Measurements from ENCODE around the gene NME7. TPM values are rescaled to one million over a fixed set of nuclear protein-coding genes. Genes with fewer than 3 reads are reported as not detected.
"Not testable (repeated sequence)": the region's sequence is repeated elsewhere in the genome, so short reads cannot be mapped to it uniquely, and the experiment has no call there.

Gene NME7
- total and polyA plus RNA-seq, 2 donors = 22.8 to 24.4 TPM

DNA sequence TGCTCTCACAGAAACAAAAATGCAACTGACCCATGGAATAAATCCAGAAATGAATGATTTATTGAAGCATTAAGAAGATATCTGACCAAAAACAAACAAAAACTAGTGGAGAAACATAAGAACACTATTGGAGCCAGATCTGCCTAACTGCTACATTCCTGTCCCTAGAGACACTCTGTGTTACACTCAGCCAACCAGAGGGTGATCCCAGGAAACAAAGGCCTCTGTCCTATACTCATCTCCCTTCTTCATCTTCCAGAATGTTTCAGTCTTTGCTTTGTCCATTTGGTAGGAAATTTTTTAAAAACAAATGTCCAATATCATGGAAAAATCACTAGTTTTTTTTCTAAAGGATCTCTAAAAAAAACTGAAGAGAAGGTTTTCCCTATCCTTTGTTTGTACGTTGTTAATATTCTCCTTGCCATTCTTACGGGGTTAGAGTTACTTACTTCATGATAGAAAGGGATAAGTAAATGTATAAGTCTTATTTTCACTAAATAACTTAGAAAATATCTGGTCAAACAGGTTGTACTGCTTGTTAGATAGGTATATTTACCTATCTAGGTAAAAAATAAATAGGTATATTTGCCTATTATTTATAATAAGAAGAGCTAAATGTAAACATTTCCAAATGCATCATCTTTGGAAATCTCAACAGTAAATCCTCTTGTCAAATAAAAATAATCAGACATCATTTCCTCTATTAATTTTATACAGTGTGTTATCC is 59.1 kb downstream of the NME7 start:
- DNase-seq (ENCODE audit: extremely low spot score) = no peak
- Histone ChIP-seq H3K27ac (ENCODE audit: low read depth) (no peak overlapping the region), H3K4me3 (ENCODE audit: low read depth, low read length) (no peak overlapping the region), H3K36me3 (ENCODE audit: insufficient read depth) (peaks cover 2% of the 10 kb centered on the region), H3K4me1 (ENCODE audit: insufficient read depth) (no peaks in the 10 kb centered on the region)
- 84% methylated on average over 2 of the region's 2 CpGs for WGBS

DNA sequence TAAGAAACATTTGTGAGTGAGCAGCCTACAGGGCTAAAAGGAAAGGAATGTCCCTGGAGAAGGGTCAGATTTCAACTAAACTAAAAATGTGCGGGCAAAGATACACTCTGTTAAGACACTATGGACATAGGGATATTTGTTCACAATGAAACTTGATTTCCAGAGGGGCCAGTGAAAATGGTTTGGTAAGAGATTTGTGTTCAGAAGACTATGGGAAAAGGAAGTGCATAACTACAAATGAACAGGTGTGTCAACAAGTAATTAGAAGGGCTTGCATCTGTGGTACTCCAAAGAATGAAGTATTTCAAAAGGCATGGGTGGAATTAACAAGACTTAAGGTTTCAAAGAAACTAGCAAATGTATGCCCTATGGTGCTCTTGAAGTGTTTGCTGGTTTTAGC is 60.4 kb downstream of the NME7 start:
- no peaks in the 10 kb centered on the region for H3K4me1 ChIP-seq (ENCODE audit: insufficient read depth)
- H3K36me3 ChIP-seq (ENCODE audit: insufficient read depth) = peaks cover 2% of the 10 kb centered on the region
- no peak overlapping the region for H3K27ac ChIP-seq (ENCODE audit: low read depth)
- no peak overlapping the region for H3K4me3 ChIP-seq (ENCODE audit: low read depth, low read length)
- 96% methylated on average over 1 of the region's 1 CpG for WGBS
- DNase-seq (ENCODE audit: extremely low spot score) = no peak

DNA sequence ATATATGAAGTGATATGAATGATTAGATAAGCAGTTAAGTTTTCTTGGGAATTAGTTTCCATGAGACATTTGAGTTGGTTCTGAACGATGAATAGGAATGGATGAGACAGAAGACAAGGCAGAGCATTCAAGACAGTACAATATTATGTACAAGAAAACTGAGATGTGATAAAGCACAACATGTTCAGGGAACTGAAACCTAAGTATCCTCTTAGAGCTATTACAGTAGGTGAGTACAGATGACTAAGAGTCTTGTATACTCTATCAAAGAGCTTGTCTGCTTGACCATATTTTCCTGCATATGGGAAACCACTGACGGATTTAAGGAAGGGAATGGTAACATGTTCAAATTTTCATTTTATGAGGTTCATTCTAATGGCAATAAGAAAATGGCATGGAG is 61.6 kb downstream of the NME7 start:
- no peaks in the 10 kb centered on the region for H3K4me1 ChIP-seq (ENCODE audit: insufficient read depth)
- no peak overlapping the region for H3K27ac ChIP-seq (ENCODE audit: low read depth)
- 97% methylated on average over 2 of the region's 2 CpGs for WGBS
- peaks cover 2% of the 10 kb centered on the region for H3K36me3 ChIP-seq (ENCODE audit: insufficient read depth)
- no peak overlapping the region for H3K4me3 ChIP-seq (ENCODE audit: low read depth, low read length)
- DNase-seq (ENCODE audit: extremely low spot score) = no peak

DNA sequence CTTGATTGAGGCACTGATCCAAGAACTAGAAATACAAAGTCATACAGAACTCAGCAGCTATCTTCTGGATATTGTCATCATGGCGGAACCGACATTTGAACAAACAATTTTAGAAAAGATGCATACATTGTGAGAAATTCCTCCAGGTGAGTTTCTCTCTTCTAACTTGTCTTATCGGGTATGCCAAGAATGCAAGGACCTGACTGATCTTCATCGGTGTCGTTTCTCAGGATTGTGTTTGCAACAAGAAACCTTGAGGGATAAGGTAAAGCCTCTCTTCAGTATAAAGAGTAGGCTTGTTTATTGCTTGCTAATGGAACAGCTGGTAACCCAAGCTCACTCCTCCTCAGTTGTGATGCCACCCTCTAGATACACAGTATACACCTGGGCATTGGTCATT is 62.2 kb downstream of the NME7 start:
- Histone ChIP-seq H3K27ac (ENCODE audit: low read depth) (no peak overlapping the region), H3K4me1 (ENCODE audit: insufficient read depth) (no peaks in the 10 kb centered on the region), H3K36me3 (ENCODE audit: insufficient read depth) (peaks cover 2% of the 10 kb centered on the region), H3K4me3 (ENCODE audit: low read depth, low read length) (no peak overlapping the region)
- WGBS = 96% methylated on average over 5 of the region's 5 CpGs
- no peak for DNase-seq (ENCODE audit: extremely low spot score)

DNA sequence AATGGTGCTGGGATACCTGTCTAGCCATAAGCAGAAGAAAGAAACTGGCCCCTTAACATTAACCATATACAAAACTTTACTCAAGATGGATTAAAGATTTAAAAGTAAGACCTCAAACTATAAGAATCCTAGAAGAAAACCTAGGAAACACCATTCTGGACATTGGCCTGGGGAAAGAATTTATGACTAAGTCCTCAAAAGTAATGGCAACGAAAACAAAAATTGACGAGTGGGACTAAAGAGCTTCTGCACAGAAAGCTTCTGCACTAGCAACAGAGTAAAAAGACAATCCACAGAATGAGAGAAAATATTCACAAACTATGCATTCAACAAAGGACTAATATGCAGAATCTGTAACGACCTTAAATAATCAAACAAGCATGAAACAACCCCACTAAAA is 66.7 kb downstream of the NME7 start:
- Histone ChIP-seq H3K4me3 (ENCODE audit: low read depth, low read length) (no peak overlapping the region), H3K36me3 (ENCODE audit: insufficient read depth) (peaks cover 1% of the 10 kb centered on the region), H3K4me1 (ENCODE audit: insufficient read depth) (no peaks in the 10 kb centered on the region), H3K27ac (ENCODE audit: low read depth) (no peak overlapping the region)
- no peak for DNase-seq (ENCODE audit: extremely low spot score)
- 68% methylated on average over 3 of the region's 3 CpGs for WGBS

DNA sequence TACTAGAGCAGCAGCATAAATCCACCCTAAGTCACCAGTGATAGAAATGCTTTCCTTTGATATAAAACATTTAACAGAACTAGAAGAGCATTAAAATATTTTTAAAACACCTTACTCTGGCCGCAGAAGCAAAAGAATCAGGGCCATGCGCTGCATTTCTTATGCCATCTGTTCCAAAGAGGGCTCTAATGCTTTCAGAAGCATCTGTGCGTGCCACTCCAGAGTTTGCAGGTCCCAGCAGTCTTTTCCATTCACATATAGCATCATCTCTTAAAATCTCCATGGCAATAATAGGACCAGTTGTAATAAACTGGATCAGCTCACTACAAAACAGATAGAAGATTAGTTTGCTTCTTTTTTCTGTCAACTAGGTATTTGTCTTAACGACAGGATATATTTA is 69.2 kb downstream of the NME7 start:
- Histone ChIP-seq H3K4me3 (ENCODE audit: low read depth, low read length) (no peak overlapping the region), H3K27ac (ENCODE audit: low read depth) (no peak overlapping the region), H3K36me3 (ENCODE audit: insufficient read depth) (peaks cover 1% of the 10 kb centered on the region), H3K4me1 (ENCODE audit: insufficient read depth) (no peaks in the 10 kb centered on the region)
- WGBS = 92% methylated on average over 4 of the region's 4 CpGs
- no peak for DNase-seq (ENCODE audit: extremely low spot score)

DNA sequence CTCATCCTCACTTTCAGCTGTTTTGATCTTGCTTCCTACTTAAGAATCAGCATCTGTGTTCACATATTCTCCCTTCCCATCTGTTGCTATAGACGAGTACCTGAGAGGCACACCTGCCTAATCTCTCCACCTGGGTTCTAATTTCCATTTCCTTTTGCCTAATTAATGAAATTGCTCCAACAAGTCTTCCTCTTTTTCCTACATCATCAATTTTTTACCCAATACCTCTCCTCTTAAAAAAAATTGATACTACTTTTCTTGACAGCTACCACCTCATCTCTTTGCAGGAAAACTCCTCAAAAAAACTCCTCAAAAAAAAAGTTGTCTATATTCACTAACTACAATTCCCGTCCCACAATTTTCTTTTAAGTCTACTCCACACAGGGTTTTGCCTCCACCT is 71.8 kb downstream of the NME7 start:
- H3K4me3 ChIP-seq (ENCODE audit: low read depth, low read length) = no peak overlapping the region
- WGBS = 95% methylated on average over 2 of the region's 2 CpGs
- no peak for DNase-seq (ENCODE audit: extremely low spot score)
- H3K36me3 ChIP-seq (ENCODE audit: insufficient read depth) = peaks cover 1% of the 10 kb centered on the region
- H3K4me1 ChIP-seq (ENCODE audit: insufficient read depth) = no peaks in the 10 kb centered on the region
- no peak overlapping the region for H3K27ac ChIP-seq (ENCODE audit: low read depth)

DNA sequence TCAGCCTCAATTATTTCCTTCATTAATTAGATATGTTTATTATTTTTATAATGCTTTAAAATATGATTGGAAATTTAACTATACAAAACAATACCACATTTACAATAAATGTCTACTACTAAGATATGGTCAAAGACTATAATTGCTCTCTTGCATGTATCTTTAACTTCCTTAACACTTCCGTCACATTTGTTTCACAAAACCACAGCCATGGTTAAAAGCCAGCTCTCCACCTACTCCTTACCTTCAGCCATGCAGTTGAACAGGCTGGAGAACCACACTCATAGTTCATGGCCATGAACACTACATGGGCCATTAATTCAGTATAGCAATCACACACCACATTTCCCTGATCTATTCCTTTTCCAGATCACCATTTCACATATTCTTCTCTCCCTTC is 72.2 kb downstream of the NME7 start:
- no peak overlapping the region for H3K27ac ChIP-seq (ENCODE audit: low read depth)
- peaks cover 1% of the 10 kb centered on the region for H3K36me3 ChIP-seq (ENCODE audit: insufficient read depth)
- DNase-seq (ENCODE audit: extremely low spot score) = no peak
- WGBS = 95% methylated on average over 1 of the region's 1 CpG
- H3K4me3 ChIP-seq (ENCODE audit: low read depth, low read length) = no peak overlapping the region
- H3K4me1 ChIP-seq (ENCODE audit: insufficient read depth) = no peaks in the 10 kb centered on the region

DNA sequence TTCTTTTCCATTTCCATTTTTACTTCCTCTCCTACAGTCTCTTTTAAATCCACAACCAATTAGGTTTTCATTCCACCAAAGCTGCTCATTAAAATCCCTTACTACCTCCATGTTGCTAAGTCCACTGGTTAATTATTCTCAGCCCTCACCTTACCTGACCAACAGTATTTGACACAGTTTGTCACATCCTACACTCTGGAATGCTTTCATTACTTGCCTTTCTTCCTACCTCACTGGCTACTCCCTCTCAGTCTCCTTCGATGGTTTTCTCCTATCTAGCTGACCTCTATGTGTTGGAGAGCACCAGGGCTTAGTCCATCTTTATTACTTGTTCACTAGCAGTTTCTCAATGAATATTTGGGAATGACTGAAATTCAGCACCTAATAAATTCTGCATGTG is 78.6 kb downstream of the NME7 start:
- Histone ChIP-seq H3K36me3 (ENCODE audit: insufficient read depth) (no peaks in the 10 kb centered on the region), H3K27ac (ENCODE audit: low read depth) (no peak overlapping the region), H3K4me1 (ENCODE audit: insufficient read depth) (no peaks in the 10 kb centered on the region), H3K4me3 (ENCODE audit: low read depth, low read length) (no peak overlapping the region)
- WGBS = 81% methylated on average over 1 of the region's 1 CpG
- DNase-seq (ENCODE audit: extremely low spot score) = no peak

DNA sequence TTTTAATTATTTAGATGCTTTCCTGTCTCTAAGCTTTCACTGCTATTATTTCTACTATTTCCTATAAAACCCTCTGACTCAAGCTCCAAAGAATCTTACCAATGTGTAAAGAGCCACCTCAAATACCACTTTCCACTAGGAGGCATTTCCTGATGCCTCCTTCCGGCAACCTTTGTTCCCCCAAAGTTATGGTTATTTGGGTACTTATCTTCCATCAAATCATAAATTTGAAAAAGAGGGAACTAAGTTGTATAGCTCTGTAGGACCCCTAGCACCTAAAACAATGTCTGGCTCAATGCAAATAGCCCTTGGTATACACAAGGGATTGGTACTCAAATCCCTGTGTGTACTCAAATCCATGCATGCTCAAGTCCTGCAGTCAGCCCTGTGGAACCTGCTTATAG is 79.6 kb downstream of the NME7 start:
- no peaks in the 10 kb centered on the region for H3K4me1 ChIP-seq (ENCODE audit: insufficient read depth)
- no peak for DNase-seq (ENCODE audit: extremely low spot score)
- H3K36me3 ChIP-seq (ENCODE audit: insufficient read depth) = no peaks in the 10 kb centered on the region
- WGBS = 95% methylated on average over 1 of the region's 1 CpG
- H3K27ac ChIP-seq (ENCODE audit: low read depth) = no peak overlapping the region
- no peak overlapping the region for H3K4me3 ChIP-seq (ENCODE audit: low read depth, low read length)

DNA sequence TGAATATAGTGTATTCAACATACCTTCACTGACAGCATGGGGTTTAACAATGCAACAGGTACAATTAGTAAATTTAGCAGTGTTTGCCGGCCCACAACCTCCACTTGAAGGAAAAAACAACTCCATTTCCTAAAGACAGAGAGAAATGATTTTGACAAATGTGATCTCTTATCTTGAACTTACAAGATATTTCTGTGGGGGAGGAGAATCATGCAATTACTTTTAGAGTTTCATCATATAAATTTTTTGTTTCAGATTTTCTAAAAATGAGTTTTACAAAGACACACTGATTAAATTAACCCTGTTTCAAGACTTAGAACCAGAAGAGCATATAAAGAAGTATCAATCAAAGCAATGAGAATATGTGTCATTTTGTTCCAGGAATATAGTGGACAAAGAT is 80.3 kb downstream of the NME7 start:
- no peak for DNase-seq (ENCODE audit: extremely low spot score)
- H3K4me1 ChIP-seq (ENCODE audit: insufficient read depth) = no peaks in the 10 kb centered on the region
- H3K27ac ChIP-seq (ENCODE audit: low read depth) = no peak overlapping the region
- no peak overlapping the region for H3K4me3 ChIP-seq (ENCODE audit: low read depth, low read length)
- WGBS = 89% methylated on average over 1 of the region's 1 CpG
- no peaks in the 10 kb centered on the region for H3K36me3 ChIP-seq (ENCODE audit: insufficient read depth)

DNA sequence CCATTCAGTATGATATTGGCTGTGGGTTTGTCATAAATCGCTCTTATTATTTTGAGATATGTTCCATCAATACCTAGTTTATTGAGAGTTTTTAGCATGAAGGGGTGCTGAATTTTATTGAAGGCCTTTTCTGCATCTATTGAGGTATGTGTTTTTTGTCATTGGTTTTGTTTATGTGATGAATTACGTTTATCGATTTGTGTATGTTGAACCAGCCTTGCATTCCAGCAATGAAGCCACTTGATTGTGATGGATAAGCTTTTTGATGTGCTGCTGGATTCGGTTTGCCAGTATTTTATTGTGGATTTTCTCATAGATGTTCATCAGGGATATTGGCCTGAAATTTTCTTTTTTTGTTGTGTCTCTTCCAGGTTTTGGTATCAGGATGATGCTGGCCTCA is 86.0 kb downstream of the NME7 start:
- H3K4me1 ChIP-seq (ENCODE audit: insufficient read depth); H3K4me3 ChIP-seq (ENCODE audit: low read depth, low read length); DNase-seq (ENCODE audit: extremely low spot score); H3K36me3 ChIP-seq (ENCODE audit: insufficient read depth); H3K27ac ChIP-seq (ENCODE audit: low read depth): not testable (repeated sequence)
- 98% methylated on average over 4 of the region's 4 CpGs for WGBS

DNA sequence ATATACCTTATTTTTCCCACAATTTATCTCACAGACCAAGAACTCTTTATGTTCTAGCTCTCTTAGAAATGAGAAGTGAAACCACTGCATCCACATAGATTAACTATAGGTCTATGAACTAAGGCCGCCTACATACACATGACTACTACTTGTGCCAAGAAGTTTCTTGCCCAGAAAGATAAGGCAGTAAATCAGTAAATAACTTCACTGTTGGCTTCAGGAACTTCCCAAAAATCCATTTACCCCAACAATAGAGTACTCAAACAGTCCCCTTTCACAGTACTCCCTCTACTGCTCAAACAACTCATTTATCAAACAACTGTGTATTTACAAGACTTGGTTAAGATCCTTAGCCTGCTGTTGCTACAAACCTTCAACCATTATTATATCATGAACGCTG is 96.5 kb downstream of the NME7 start:
- H3K4me3 ChIP-seq (ENCODE audit: low read depth, low read length) = no peak overlapping the region
- no peaks in the 10 kb centered on the region for H3K36me3 ChIP-seq (ENCODE audit: insufficient read depth)
- H3K27ac ChIP-seq (ENCODE audit: low read depth) = no peak overlapping the region
- H3K4me1 ChIP-seq (ENCODE audit: insufficient read depth) = no peaks in the 10 kb centered on the region
- DNase-seq (ENCODE audit: extremely low spot score) = peak; percentile 5
- WGBS = 45% methylated on average over 2 of the region's 2 CpGs

DNA sequence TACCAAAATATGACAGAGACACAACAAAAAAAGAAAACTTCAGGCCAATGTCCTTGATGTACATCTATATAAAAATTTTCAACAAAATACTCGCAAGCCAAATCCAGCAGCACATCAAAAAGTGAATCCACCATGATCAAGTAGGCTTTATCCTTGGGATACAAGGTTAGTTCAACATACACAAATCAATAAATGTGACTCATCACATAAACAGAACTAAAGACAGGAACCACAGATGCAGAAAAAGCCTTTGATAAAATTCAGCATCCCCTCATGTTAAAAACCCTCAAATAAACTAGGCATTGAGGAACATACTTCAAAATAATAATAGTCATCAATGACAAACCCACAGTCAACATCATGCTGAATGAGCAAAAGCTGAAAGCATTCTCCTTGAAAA is 101.5 kb downstream of the NME7 start:
- Histone ChIP-seq H3K36me3 (ENCODE audit: insufficient read depth) (no peaks in the 10 kb centered on the region), H3K27ac (ENCODE audit: low read depth) (no peak overlapping the region), H3K4me1 (ENCODE audit: insufficient read depth) (no peaks in the 10 kb centered on the region), H3K4me3 (ENCODE audit: low read depth, low read length) (no peak overlapping the region)
- DNase-seq (ENCODE audit: extremely low spot score) = no peak
- WGBS = 100% methylated on average over 1 of the region's 1 CpG

DNA sequence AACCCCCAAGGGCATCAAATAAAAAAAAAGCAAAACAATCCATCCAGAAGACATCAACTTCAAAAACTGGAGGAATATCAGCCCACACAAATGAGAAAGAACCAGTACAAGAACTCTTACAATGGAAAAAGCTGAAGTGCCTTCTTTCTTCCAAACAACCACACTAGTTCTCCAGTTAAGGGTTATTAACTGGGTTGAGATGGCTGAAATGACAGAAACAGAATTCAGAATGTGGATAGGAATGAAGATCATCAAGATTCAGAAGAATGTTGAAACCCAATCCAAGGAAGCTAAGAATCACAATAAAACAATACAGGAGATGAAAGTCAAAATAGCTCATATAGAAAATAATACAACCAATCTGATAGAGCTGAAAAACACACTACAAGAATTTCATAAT is 104.5 kb downstream of the NME7 start:
- no peaks in the 10 kb centered on the region for H3K36me3 ChIP-seq (ENCODE audit: insufficient read depth)
- no peak for DNase-seq (ENCODE audit: extremely low spot score)
- H3K27ac ChIP-seq (ENCODE audit: low read depth) = no peak overlapping the region
- no peak overlapping the region for H3K4me3 ChIP-seq (ENCODE audit: low read depth, low read length)
- no peaks in the 10 kb centered on the region for H3K4me1 ChIP-seq (ENCODE audit: insufficient read depth)
